BJ (cell line): ENCODE measurements around the gene SH3BGRL2. TPM values are rescaled to one million over a fixed set of nuclear protein-coding genes. Genes with fewer than 3 reads are reported as not detected.
"Not testable (repeated sequence)": the region's sequence is repeated elsewhere in the genome, so short reads cannot be mapped to it uniquely, and the experiment has no call there.

Experiments used
- CTCF ChIA-PET: fragments of 350-600 bp; formaldehyde crosslinking; extraction: SDS; loops from one replicate; lab custom pipeline; 2021; ENCODE audit warnings: antibody characterized with exemption, inconsistent platforms; lab: Yijun Ruan, JAX
- POLR2A ChIA-PET: fragments of 300-600 bp; sonication (Branson Sonifier 250); formaldehyde crosslinking; extraction: SDS; loops from one replicate; lab custom pipeline; 2021; ENCODE audit warnings: antibody characterized with exemption; lab: Charles Lee
- DNase-seq: peaks from one replicate; pipeline ENCODE4 v3.0.0-alpha.2; 2011; ENCODE audit warnings: low read depth
- H3K27me3 ChIP-seq: 2 replicates; pipeline ENCODE4 v1.6.0; 2011; ENCODE audit warnings: low read length; ENCODE audit not compliant: control insufficient read depth, insufficient read depth
- H3K36me3 ChIP-seq: 2 replicates; pipeline ENCODE4 v1.5.1; 2011; ENCODE audit warnings: low read length; ENCODE audit not compliant: control insufficient read depth, insufficient read depth
- H3K4me3 ChIP-seq: 2 replicates; pipeline ENCODE4 v1.5.1; 2011; ENCODE audit warnings: low read depth, mild to moderate bottlenecking, control low read depth, low read length
- polyA plus RNA-seq: library from polyadenylated mRNA; depleted of rRNA; stranded (reverse); fragments of >200 nt; gene quantifications from 2 replicates; pipeline ENCODE4 v1.2.3, GENCODE V29; 2011
- TF ChIP-seq, protein P1 (sequence below): IDR thresholded peaks from 2 replicates; pipeline ENCODE4 v1.5.1; 2011; ENCODE audit warnings: low read depth, mild to moderate bottlenecking, control low read depth, inconsistent platforms, low read length, moderate library complexity; ENCODE audit not compliant: insufficient read depth

The SH3BGRL2 gene
- polyA plus RNA-seq, 1 experiment: 0.37 TPM

GRCh38 chr6:79614326-79615305, 16.5 kb upstream of the SH3BGRL2 start:
- Histone ChIP-seq H3K4me3 (no peak overlapping the region), H3K27me3 (no peaks in the 10 kb centered on the region), H3K36me3 (no peaks in the 10 kb centered on the region)
- ChIA-PET CTCF (no interaction called here), POLR2A (no interaction called here)
- TF ChIP-seq, protein P1, sequence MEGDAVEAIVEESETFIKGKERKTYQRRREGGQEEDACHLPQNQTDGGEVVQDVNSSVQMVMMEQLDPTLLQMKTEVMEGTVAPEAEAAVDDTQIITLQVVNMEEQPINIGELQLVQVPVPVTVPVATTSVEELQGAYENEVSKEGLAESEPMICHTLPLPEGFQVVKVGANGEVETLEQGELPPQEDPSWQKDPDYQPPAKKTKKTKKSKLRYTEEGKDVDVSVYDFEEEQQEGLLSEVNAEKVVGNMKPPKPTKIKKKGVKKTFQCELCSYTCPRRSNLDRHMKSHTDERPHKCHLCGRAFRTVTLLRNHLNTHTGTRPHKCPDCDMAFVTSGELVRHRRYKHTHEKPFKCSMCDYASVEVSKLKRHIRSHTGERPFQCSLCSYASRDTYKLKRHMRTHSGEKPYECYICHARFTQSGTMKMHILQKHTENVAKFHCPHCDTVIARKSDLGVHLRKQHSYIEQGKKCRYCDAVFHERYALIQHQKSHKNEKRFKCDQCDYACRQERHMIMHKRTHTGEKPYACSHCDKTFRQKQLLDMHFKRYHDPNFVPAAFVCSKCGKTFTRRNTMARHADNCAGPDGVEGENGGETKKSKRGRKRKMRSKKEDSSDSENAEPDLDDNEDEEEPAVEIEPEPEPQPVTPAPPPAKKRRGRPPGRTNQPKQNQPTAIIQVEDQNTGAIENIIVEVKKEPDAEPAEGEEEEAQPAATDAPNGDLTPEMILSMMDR: no peak
- DNase-seq: no peak

DNA sequence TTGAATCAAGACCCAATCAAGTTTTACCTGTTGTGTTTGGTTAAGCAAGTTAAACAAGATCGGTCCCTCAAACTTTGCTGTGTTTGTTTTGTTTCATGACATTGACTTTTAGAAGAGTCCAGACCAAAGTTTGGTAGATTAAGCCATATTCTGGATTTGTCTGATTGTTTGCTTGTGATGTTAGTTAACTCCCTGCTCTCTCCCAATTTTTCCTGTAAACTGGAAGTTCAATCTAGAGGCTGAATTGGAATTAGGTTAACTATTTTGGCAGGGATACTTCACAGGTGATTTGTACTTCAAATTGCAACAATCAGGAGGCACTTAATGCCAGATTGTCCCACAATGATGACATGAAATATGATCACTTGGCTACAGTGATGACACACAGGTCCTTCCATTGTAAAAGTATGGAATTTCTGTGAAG, 13.6 kb upstream of the SH3BGRL2 start:
- Histone ChIP-seq H3K36me3 (no peaks in the 10 kb centered on the region), H3K27me3 (no peaks in the 10 kb centered on the region), H3K4me3 (no peak overlapping the region)
- TF ChIP-seq, protein P1: no peak
- POLR2A ChIA-PET: no interaction called here
- CTCF ChIA-PET: no interaction called here
- no peak for DNase-seq

GRCh38 chr6:79618425-79618824, 12.7 kb upstream of the SH3BGRL2 start:
- POLR2A ChIA-PET, H3K27me3 ChIP-seq, H3K4me3 ChIP-seq, H3K36me3 ChIP-seq, DNase-seq, CTCF ChIA-PET: not testable (repeated sequence)

GRCh38 chr6:79621579-79621978, 9.6 kb upstream of the SH3BGRL2 start:
- CTCF ChIA-PET: no interaction called here

DNA sequence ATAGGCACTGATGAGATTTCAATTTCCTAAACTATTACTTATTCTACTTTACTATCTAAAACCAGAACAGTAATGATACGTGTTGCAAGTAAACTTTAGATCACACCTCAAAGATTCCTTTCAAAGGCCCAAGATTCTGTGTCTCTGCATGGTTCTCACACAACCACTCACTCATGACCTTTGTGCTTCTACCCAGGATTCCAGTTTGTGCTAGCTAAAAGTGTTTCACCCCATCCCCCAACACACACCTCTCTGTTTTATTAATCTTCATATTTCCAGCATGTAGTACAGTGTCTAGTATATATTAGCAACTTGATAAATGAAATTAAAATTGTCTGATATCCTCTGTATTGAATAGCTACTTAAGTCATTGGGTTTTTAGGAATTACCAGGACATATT, 8.8 kb upstream of the SH3BGRL2 start:
- no peaks in the 10 kb centered on the region for H3K36me3 ChIP-seq
- TF ChIP-seq, protein P1: no peak
- DNase-seq: no peak
- no peak overlapping the region for H3K4me3 ChIP-seq
- ChIA-PET POLR2A (no interaction called here), CTCF (interaction anchor here (1.0 kb wide), 1 partner anchor 10 kb away, joined by 3 read pairs; no protein-coding TSS in a partner anchor)
- H3K27me3 ChIP-seq: no peaks in the 10 kb centered on the region

More at GRCh38 chr6:79621579-79621978, 9.6 kb upstream of the SH3BGRL2 start:
- no peaks in the 10 kb centered on the region for H3K36me3 ChIP-seq
- no peak overlapping the region for H3K4me3 ChIP-seq
- no peaks in the 10 kb centered on the region for H3K27me3 ChIP-seq
- TF ChIP-seq, protein P1: no peak
- no peak for DNase-seq
- POLR2A ChIA-PET: no interaction called here
